Measurements from ENCODE around the gene CATSPERD.

The CATSPERD gene

DNA sequence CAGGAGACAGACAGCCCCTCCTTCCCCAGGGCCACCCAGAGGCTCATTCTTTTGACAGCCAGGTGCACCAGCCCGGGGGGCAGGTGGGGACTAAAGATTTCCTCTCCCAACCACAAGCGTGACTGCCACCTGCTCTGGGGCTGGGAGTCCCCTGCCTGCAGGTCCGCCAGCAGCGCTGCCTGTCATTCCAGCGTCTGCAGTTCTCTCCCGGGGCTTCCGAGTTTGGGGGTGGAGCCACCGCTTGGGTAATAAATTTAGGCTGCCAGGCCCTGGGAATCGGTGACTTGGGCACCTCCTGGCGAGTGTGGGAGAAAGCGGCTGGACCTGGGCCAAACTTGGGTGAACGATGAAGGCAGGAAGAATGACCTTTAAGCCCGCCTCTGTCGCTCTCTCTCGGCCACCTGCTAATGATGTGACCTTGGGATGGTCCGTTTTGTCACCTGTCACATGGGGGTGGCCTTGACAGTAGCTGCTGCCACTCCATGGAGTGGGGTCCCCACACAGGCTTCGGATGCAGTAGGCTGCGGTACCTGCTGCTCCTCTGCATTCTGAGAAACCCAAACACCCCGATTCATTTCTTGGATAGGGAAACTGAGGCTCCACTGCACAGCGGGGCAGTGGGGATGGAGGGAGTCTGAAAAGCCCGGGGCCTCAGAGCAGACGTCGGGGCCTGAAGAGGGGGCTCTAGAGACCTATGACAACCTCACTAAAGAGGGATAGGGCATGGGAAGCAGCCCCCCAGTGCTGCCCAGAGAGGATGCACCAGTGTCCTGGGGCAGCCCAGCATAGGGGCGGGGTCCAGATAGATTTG, 106.3 kb downstream of the CATSPERD start:
- Histone ChIP-seq H3K9me3 (ENCODE audit: low read depth, low read length) (no peaks in the 10 kb centered on the region), H3K4me3 (peak overlapping the region; percentile 87), H3K36me3 (ENCODE audit: insufficient read depth, low read length) (no peaks in the 10 kb centered on the region), H3K27ac (peak overlapping the region; percentile 67; the same call in 1 of the 2 replicates), H3K9ac (ENCODE audit: insufficient read length) (no peak overlapping the region)
- DNase-seq (ENCODE audit: low read depth, low spot score), result no peak
- TF ChIP-seq EZH2 (IDR thresholded peaks at IDR 0.05), result no peak
- no peak for TF ChIP-seq FOXP2 (optimal IDR thresholded peaks at IDR 0.05; ENCODE audit: control extremely low read depth, extremely low read length, insufficient read depth)
- TF ChIP-seq POLR2AphosphoS5 (IDR thresholded peaks at IDR 0.05; ENCODE audit: borderline replicate concordance, low read depth, low read length), result no peak

GRCh38 chr19:5827342-5827890, 107.0 kb downstream of the CATSPERD start:
- H3K4me3 ChIP-seq, result peak overlapping the region; percentile 87
- no peaks in the 10 kb centered on the region for H3K9me3 ChIP-seq (ENCODE audit: low read depth, low read length)
- no peak overlapping the region for H3K9ac ChIP-seq (ENCODE audit: insufficient read length)
- no peak for DNase-seq (ENCODE audit: low read depth, low spot score)
- H3K36me3 ChIP-seq (ENCODE audit: insufficient read depth, low read length), result no peaks in the 10 kb centered on the region
- TF ChIP-seq EZH2 (IDR thresholded peaks at IDR 0.05) (no peak), POLR2AphosphoS5 (IDR thresholded peaks at IDR 0.05; ENCODE audit: borderline replicate concordance, low read depth, low read length) (no peak), FOXP2 (optimal IDR thresholded peaks at IDR 0.05; ENCODE audit: control extremely low read depth, extremely low read length, insufficient read depth) (no peak)
- H3K27ac ChIP-seq, result peak overlapping the region; percentile 97

GRCh38 chr19:5827891-5828660, 107.6 kb downstream of the CATSPERD start:
- H3K9ac ChIP-seq (ENCODE audit: insufficient read length), result peak overlapping the region; percentile 89
- peak overlapping the region; percentile 97 for H3K27ac ChIP-seq
- DNase-seq (ENCODE audit: low read depth, low spot score), result peak; percentile 63

More at GRCh38 chr19:5827891-5828660, 107.6 kb downstream of the CATSPERD start:
- H3K9me3 ChIP-seq (ENCODE audit: low read depth, low read length), result no peaks in the 10 kb centered on the region
- peak overlapping the region; percentile 87 for H3K4me3 ChIP-seq
- H3K36me3 ChIP-seq (ENCODE audit: insufficient read depth, low read length), result no peaks in the 10 kb centered on the region
- no peak for TF ChIP-seq FOXP2 (optimal IDR thresholded peaks at IDR 0.05; ENCODE audit: control extremely low read depth, extremely low read length, insufficient read depth)
- no peak for TF ChIP-seq EZH2 (IDR thresholded peaks at IDR 0.05)
- TF ChIP-seq POLR2AphosphoS5 (IDR thresholded peaks at IDR 0.05; ENCODE audit: borderline replicate concordance, low read depth, low read length), result peak; percentile 97
